HG03432 (cell line): Measurements from ENCODE around the gene WBP2.
"Not testable (repeated sequence)": the region's sequence is repeated elsewhere in the genome, so short reads cannot be mapped to it uniquely, and the experiment has no call there.

Experiments
- ATAC-seq: cut with Tn5 transposase; IDR thresholded peaks from one replicate; pipeline ENCODE4 v1.9.1; 2021; ENCODE audit warnings: mild to moderate bottlenecking, moderate library complexity; ENCODE audit not compliant: unreplicated experiment

WBP2 gene

GRCh38 chr17:75889454-75889853 lies 34.3 kb upstream of the WBP2 start:
- ATAC-seq, result no peak

GRCh38 chr17:75888484-75888883 lies 33.3 kb upstream of the WBP2 start:
- ATAC-seq, result no peak

GRCh38 chr17:75885860-75886259 lies 30.7 kb upstream of the WBP2 start:
- ATAC-seq, result not testable (repeated sequence)

- no peak for ATAC-seq
These were observed 30.3 kb upstream of the WBP2 start for GRCh38 chr17:75885431-75885830.

- no peak for ATAC-seq
These were observed 26.7 kb upstream of the WBP2 start for GRCh38 chr17:75881678-75882454.

- no peak for ATAC-seq
These were observed 25.1 kb upstream of the WBP2 start for GRCh38 chr17:75880266-75880665.

- ATAC-seq, result no peak
These were observed 23.3 kb upstream of the WBP2 start, which contains the start of gene TRIM47 for GRCh38 chr17:75878174-75878998. Gene TRIM47 (minus strand): TSS chr17:75878581. CDS start chr17:75878548, 33 bp downstream.

- no peak for ATAC-seq
These were observed 22.6 kb upstream of the WBP2 start for GRCh38 chr17:75877752-75878173.

GRCh38 chr17:75876938-75877751 lies 22.0 kb upstream of the WBP2 start:
- ATAC-seq, result no peak

GRCh38 chr17:75876190-75876937 lies 21.2 kb upstream of the WBP2 start:
- no peak for ATAC-seq

GRCh38 chr17:75875940-75876189 lies 20.7 kb upstream of the WBP2 start:
- ATAC-seq, result no peak

GRCh38 chr17:75875182-75875939 lies 20.2 kb upstream of the WBP2 start:
- no peak for ATAC-seq

GRCh38 chr17:75874323-75875181 lies 19.4 kb upstream of the WBP2 start:
- ATAC-seq, result no peak

- ATAC-seq, result no peak
These were observed 18.6 kb upstream of the WBP2 start for GRCh38 chr17:75873587-75874322.

- no peak for ATAC-seq
These were observed 17.6 kb upstream of the WBP2 start for GRCh38 chr17:75872434-75873351.

- not testable (repeated sequence) for ATAC-seq
These were observed 15.1 kb upstream of the WBP2 start for GRCh38 chr17:75870228-75870627.
